ENCODE results near the gene AGTR1.

GRCh38 chr3:148778926-148779325, 81.2 kb downstream of the AGTR1 start:
- TF ChIP-seq CTCF (IDR thresholded peaks at IDR 0.05) (no peak), POLR2A (IDR thresholded peaks at IDR 0.05) (no peak)
